Measurements from ENCODE around the gene SRCAP.

DNA sequence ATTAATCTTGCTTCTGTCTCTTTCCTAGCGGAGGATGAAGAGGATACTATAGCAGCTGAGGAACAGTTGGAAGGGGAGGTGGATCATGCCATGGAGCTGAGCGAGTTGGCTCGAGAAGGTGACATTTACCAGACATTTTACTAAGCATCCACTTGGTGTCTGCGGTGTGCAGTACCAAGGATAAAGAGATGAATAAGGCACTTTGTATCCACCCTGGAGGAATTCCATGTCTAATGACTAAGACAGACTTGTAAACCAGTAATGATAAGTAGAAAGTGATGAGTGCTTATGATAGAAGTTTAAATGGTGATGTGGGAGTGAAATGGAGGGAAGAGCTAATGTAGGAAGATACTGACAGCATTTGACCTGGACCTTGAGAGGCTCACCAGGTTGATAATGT, 12.0 kb downstream of the SRCAP start:
- no peak for TF ChIP-seq POLR2AphosphoS5 (IDR thresholded peaks at IDR 0.05)
- TF ChIP-seq, protein P1, sequence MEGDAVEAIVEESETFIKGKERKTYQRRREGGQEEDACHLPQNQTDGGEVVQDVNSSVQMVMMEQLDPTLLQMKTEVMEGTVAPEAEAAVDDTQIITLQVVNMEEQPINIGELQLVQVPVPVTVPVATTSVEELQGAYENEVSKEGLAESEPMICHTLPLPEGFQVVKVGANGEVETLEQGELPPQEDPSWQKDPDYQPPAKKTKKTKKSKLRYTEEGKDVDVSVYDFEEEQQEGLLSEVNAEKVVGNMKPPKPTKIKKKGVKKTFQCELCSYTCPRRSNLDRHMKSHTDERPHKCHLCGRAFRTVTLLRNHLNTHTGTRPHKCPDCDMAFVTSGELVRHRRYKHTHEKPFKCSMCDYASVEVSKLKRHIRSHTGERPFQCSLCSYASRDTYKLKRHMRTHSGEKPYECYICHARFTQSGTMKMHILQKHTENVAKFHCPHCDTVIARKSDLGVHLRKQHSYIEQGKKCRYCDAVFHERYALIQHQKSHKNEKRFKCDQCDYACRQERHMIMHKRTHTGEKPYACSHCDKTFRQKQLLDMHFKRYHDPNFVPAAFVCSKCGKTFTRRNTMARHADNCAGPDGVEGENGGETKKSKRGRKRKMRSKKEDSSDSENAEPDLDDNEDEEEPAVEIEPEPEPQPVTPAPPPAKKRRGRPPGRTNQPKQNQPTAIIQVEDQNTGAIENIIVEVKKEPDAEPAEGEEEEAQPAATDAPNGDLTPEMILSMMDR (IDR thresholded peaks at IDR 0.05): no peak
- TF ChIP-seq POLR2A (IDR thresholded peaks at IDR 0.05): no peak
- TF ChIP-seq EP300 (IDR thresholded peaks at IDR 0.05): no peak

All from stomach (tissue), 4 donors.